ENCODE data around the gene MT3.

The MT3 gene

DNA sequence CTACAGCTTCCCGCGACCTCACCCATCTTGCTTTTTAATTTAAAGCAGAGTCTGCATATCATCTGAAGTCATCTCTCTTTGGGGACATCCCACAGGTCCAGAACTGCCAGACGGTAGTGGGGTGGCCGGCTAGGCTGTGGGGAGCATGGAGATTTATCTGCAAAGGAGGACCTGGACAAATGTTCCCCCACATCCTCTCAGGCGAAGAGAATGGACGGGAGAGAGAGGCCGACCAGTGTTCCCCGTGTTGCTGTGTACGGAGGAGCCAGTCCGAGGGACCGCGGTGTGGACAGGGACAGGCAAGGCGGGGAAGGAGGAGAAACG lies 42.5 kb downstream of the MT3 start:
- no peak for DNase-seq

GRCh38 chr16:56632156-56632847 lies 43.0 kb downstream of the MT3 start, which contains the start of gene MT1M:
TSS of gene MT1M (plus strand) at chr16:56632659. CDS start at chr16:56632732, 73 bp downstream.
- no peak for DNase-seq

GRCh38 chr16:56632848-56633365 lies 43.6 kb downstream of the MT3 start:
- no peak for DNase-seq

- DNase-seq = no peak
Observed at GRCh38 chr16:56633535-56633934, 44.2 kb downstream of the MT3 start.

DNA sequence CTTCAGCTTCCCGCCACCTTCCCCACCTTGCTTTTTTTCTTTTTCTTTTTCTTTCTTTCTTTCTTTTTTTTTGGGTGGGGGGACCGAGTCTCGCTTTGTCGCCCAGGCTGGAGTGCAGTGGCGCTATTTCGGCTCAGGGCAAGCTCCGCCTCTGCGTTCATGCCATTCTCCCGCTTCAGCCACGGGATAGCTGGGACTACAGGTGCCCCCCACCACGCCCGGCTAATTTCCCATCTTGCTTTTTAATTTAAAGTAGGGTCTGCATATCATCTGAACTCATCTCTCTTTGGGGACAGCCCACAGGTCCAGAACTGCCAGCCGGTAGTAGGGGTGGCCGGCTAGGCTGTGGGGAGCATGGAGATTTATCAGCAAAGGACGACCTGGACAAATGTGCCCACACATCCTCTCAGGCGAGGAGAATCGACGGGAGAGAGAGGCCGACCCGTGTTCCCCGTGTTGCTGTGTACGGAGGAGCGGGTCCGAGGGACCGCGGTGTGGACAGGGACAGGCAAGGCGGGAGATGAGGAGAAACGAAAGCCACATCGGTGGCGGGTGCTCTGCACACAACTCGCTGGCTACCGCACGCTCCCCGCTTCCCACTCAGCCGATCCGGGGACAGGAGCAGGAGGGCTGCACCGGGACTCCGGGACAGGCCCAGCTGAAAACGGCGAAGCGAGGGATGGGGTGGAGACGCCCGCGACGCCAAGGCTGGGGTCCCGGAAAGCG lies 45.5 kb downstream of the MT3 start:
- DNase-seq = no peak

- DNase-seq = no peak
Observed at GRCh38 chr16:56635441-56635967, 46.2 kb downstream of the MT3 start.

DNA sequence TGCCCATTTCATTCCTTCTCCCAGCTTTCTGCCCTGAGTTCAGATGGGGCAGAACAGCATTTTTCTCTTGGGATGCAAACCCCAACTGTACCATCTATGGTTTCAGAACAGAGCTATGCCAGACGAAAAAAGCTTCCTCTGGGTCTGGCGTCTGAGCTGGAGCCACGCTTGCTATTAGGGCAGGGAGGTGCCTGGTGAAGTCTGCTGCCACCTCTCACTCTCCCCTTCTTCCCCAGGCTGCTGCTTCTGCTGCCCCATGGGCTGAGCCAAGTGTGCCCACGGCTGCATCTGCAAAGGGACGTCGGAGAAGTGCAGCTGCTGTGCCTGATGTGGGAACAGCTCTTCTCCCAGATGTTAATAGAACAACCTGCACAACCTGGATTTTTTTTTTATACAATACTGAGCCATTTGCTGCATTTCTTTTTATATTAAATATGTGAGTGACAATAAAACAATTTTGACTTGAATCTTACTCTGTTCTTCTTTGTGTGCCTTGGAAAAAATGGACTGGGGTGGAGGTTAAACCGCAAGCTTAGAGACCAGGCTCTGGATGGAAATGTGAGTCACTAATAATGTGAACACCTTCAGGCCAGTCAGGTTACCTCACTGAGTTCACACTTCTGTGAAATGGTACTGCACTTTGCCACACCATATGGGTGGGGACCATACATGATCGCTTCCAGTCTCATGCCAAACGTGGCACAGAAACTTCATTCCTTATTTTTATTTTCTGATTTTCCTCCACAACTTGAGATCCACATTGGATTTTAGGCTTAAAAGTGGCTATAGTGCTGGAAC lies 47.5 kb downstream of the MT3 start:
- no peak for DNase-seq

- no peak for DNase-seq
Observed at GRCh38 chr16:56637814-56638750, 48.8 kb downstream of the MT3 start, which contains the start of gene MT1A. TSS of gene MT1A (plus strand) at chr16:56638666. CDS start at chr16:56638739, 73 bp downstream.

DNA sequence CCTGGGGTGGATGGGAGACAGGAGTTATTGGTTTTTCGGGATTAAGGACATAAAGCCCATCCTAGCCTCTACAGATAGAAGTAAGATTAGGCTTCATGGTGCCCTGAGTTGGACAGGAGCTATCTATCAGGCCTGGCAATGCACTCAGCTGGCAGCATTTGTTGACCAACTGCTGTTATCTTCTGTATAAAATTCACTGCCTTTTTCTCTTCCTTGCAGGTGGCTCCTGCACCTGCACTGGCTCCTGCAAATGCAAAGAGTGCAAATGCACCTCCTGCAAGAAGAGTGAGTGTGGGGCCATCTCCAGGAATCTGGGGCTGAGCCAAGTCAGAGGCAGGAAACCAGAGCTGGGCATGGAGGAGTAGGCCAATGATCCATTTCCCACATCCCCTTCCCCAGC lies 49.7 kb downstream of the MT3 start:
- DNase-seq = no peak

DNA sequence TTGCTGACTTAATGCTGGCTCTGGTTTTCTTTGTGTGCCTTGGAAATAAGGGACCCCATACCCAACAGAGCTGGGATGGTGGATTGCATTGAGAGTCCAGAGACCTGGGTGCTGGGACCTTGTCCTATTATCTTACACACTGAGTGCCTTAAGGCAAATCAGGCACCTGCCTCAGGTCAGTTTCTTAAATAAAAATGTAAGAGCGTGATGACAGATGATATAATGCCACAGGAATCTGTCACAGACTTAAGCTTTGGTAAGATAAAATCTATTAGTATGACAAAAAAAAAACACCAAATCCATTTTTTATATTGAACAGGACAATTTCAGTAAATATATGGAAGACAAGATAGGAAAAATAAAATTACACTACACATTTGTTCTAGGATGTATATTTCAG lies 50.7 kb downstream of the MT3 start:
- DNase-seq = no peak

Data from activated CD4-positive, CD25-positive, alpha-beta regulatory T cell (primary cell).